HG03159 (cell line): ENCODE measurements around the gene SIPA1L2.
A peak's percentile ranks its signal among the peaks of the same experiment; 100 is the strongest.

Experiments used
- ATAC-seq: cut with Tn5 transposase; IDR thresholded peaks from one replicate; pipeline ENCODE4 v1.9.1; 2021; ENCODE audit warnings: mild to moderate bottlenecking, moderate library complexity; ENCODE audit not compliant: unreplicated experiment

Gene SIPA1L2

GRCh38 chr1:232650418-232650817 is 20.5 kb upstream of the SIPA1L2 start:
- no peak for ATAC-seq

DNA sequence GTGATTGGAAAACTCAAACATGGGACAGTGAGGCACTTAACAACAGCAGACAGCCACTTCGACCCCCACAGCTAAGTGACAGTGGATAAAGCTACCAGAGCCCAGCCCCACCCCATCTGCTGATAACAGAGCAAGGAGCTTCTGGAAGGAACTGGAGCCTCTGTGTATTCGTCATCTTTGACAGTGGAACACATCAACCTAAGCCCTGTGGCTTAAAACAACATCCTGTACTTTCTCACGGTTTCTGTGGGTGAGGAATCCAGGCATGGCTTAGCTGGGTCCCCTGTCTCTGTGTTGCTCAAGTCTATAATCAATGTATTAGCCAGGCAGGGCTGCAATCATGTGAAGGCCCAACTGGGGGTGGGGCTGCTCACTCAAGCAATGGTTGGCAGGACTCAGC is 18.4 kb upstream of the SIPA1L2 start:
- no peak for ATAC-seq

GRCh38 chr1:232644209-232644608 is 14.3 kb upstream of the SIPA1L2 start:
- ATAC-seq, result no peak

DNA sequence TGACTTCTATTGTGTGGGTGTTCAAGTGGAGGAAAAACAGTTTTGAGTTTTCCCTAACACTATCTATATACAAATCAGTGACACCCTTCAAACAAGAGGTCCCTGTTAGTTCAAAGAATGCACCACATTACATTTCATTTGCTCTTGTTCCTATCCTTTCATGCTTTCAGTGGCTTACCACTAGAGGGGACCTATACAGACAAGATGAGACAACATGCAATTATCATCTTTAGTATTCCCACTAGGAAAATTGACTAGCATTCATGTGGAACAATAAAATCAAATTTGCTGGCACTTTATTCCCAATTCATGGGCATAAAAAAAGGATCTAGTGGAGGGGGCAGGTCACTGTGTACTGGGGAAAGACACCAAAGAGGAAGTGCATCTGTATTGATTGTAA is 13.3 kb upstream of the SIPA1L2 start:
- no peak for ATAC-seq

DNA sequence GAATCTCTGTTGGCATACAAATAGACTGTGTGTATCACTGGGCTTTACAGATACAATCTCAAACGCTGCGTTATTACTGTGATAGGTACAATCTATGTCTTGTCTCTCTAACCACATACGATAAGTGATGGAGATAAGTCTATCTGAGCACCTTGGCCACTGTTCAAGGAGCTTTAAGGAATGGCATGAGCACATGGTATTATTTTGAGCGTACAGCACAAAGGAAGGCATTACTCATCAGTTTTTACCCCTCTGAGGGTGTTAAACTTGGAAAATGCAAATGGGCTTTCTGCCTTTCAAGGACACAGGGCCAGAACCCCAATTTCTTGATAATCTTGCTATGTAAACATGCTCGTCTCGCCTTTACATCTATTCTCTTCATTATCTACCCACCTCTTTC is 11.6 kb upstream of the SIPA1L2 start:
- ATAC-seq, result no peak

GRCh38 chr1:232636799-232637198 is 6.9 kb upstream of the SIPA1L2 start:
- no peak for ATAC-seq

DNA sequence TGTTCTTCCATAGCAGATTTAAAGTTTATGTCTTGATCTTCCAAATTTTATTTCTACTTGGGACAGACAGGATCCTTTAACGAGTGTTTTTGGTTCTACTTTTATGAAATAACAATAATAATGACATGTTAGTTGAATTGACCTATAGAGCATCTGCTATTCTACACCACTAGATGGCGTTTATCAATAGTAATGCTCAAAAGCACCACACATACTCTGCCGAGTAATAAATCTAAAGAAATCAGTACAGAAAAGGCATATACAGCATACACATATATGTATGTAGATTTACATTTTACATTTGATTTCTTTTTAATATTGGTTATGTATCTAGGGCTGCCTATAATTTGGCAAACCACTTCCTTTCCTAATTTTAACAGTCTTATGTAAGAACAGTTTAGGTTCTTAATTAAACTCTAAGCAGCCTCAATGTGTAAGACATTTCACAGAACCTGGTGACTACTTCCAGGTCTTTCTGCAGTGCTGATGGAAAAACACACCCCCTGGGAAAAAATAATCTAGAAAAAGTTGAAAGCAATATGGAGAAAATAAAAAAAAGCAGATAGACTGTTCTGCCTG is 5.9 kb upstream of the SIPA1L2 start:
- ATAC-seq, result peak; percentile 75

DNA sequence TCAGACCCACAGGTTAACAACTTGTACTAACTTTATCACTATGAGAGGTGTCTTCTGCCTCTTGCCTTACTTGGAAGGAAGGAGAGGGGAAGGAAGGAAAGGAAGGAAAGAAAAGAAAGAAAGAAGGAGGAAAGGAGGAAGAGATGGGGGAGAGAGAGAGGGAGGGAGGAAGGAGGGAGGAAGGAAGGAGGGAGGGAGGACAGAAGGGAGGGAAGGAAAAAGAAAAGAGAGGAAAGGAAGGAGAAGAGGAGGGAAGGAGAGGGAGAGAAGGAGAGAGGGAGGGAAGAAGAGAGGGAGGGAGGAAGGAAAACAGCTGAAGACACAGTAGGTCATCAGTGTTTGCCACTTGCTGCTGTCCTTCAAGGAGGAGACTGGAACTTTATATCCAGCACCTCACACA is 5.3 kb upstream of the SIPA1L2 start:
- no peak for ATAC-seq

- no peak for ATAC-seq
These were observed 4.2 kb upstream of the SIPA1L2 start for GRCh38 chr1:232634096-232634495.

DNA sequence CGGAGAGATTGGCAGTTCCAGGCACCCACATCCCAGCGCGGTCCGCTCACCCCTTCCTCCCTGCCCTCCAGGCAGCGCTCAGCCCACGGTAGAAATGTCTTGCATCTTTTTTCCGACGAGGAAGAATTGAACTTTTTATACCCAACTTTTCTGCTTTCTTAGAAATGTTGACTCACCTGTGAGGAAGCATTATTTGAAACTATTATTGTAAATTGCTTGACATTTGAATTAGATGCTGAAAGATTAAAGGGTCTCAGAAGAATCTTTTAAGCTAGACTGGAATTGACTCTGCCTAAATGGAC is 912 bp upstream of the SIPA1L2 start:
- ATAC-seq, result no peak

DNA sequence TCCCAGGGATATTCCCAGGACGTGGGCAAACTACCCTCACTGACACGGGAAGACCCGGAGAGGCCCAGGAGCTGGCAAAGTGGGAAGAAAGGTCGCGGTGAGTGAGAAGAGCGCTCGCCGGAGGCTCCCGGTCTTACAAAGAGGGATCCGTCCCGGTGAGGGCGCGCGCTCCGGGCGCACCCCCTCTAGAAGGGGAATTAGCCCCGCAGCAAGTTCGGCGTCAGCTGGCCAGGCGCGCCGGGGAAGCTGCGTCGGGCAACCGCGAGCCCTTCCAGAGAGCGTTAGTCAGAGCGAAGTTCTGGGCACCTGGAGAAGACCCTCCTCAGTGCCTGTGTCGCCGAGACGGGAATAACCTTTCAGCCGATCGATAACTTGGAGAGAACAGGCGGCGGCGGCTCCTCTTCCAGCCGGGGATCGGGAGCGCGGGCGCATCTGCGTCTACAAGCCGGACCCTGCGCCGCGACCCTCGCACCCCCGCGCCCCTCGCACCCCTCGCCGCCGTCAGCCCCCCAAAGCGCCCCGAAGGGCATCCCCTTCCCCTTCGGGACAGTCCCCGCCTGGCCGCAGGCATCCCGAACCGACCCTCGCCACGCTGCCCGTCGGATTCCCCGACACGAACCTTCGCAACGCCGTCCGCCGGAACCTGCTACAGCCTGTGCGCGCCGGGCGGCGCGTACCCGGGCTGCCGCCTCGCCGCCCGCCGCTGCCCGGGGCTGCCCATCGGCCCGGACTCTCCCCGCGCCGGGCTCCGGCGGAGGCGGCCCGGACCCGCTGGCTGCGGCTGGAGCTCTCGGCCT is 485 bp downstream of the SIPA1L2 start:
- ATAC-seq, result peak; percentile 48

- no peak for ATAC-seq
These were observed 1.3 kb downstream of the SIPA1L2 start for GRCh38 chr1:232628335-232629249.

DNA sequence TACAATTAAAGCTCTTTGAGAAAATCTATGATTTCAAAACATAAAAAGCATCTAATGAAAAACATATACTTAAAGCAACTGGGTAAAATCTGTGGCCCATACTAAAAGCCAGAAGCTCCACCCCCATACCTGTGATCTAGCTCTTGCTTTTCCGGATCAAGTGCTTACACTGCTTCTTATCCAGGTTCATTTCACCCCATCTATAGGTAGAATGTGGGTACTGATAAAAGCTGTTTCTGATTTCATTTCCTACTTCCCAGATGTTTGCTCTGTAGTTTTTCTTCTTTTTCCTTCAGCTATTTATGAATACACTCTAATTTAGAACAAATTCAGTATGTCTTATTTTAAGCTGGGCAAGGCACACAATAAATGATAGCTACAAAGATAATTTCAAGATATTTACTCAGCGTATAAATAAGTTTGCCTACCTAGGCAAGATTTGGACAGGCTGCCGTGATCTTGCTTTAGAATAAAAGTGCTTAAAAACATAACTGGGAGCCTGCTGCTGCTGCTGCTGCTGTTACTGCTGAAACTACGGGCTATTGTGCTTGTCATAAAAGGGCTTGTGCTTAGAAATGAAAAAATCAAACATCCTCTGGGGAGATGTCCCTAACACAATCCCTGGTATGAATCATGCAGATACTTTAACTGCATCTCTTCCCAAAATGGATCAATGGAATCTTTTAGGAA is 2.1 kb downstream of the SIPA1L2 start:
- no peak for ATAC-seq

DNA sequence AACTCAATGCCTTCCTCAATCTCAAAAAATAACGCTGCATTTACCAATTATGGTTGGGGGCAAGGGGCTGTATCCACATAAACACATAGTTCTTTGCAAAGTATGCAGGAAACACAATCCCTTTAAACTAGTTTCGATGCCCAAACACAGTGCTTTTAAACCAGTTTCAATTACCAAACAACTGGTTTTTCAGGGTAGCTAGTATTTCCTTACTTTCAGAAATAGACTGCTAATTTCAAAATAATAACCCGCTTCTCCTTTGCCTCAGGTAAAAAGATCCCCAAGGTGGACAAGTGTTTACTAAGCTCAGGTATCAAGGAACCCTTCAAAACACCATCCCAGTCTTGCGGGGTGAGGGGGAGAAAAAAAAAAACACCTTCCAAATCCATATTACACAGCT is 2.8 kb downstream of the SIPA1L2 start:
- no peak for ATAC-seq

DNA sequence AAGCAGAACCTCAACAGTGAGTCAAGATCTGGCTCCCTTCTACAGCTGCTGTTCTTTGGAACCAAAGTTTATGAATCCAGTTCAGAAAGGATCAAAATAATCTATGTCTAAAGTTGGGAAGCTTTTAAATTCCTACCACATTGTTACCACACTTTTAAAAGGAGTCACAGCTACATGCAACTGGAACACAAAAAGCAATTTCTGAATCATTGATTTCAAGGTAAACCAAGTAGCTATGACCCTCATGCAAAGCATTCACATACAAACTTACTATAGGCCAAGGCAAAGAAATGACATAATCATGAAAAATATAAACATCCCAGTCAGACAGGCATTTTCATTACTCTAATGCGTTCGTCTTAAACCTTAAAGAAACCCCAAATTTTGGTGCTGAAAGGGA is 3.5 kb downstream of the SIPA1L2 start:
- ATAC-seq, result no peak

DNA sequence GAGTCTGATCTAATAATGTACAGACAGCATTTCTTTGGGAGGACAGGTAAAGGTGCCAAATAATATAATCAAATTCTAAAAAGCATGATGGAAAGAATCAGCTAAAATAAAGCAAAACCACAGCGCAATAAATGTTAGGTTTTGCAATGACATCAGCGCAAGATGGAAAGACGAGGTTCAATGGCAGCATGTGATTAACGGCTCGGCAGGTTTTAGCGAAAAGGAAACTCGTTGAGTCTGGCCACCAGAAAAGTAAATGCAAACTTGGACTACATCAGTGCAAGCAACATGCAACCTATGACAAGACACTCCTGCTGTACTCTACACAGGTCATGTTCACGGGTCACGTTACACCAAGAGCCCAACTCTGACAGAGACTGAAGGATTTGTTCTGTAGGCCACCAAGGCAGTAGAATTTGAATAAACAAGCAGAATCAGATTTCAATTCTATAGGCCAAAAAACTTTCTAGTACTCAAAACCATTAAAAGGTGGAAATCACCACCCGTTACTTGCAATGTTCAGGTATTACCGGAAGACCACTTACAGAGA is 4.5 kb downstream of the SIPA1L2 start:
- no peak for ATAC-seq

GRCh38 chr1:232624546-232625281 is 5.2 kb downstream of the SIPA1L2 start:
- ATAC-seq, result no peak

DNA sequence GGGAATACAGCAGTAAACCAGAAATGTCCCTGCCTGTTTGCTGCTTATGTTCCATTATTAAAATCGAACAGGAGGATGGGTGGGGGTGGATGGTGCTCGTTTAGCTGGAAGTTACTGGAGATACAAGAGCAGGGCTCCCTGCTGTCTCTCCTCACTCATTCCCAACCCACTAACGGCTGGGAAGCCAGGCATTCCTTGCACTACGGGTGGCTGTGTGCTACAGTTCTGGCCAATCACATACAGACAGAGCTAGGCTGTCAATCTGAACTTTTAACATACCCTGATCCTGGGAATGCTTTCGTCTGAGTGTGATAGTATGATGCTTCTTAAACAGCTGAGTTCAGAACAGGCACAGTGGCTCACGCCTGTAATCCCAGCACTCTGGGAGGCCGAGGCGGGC is 7.0 kb downstream of the SIPA1L2 start:
- ATAC-seq, result no peak

GRCh38 chr1:232622378-232622777 is 7.6 kb downstream of the SIPA1L2 start:
- no peak for ATAC-seq

DNA sequence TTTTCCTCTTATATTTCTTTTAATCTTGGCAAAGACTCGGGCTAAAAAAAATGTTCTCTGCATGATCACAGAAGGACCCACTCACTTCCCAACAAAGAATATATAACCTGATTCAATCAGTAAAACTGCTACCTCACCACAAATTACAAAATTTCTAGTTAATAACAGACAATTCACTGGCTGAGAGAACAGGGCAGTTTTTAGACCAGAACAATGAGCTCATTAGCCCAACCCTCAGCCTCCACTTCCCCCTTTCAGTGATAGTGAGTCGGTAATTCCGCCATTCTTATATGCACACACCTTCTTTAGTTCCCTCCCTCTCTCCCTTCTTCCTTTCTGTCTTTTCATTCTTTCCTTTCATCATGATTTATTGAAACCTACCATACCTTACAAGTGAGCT is 8.9 kb downstream of the SIPA1L2 start:
- no peak for ATAC-seq
